B cell (primary cell): ENCODE measurements around the gene TENM3. TPM values are rescaled to one million over a fixed set of nuclear protein-coding genes. Genes with fewer than 3 reads are reported as not detected.

Experiments used
- ATAC-seq: fragments of 200-7000 bp; cut with Tn5 transposase; one replicate; pipeline ENCODE4 v1.10.0; 2021; ENCODE audit warnings: low read depth, mild to moderate bottlenecking, moderate number of reproducible peaks, moderate library complexity
- CTCF ChIA-PET: fragments of 350-600 bp; sonication (Branson Sonifier 250); formaldehyde crosslinking; loops from one replicate; lab custom pipeline; 2021; ENCODE audit warnings: antibody characterized with exemption, inconsistent platforms; lab: Charles Lee
- POLR2A ChIA-PET: fragments of 350-600 bp; sonication (Branson Sonifier 250); formaldehyde crosslinking; loops from one replicate; lab custom pipeline; 2021; ENCODE audit warnings: antibody characterized with exemption; lab: Charles Lee
- DNase-seq: peaks from one replicate; pipeline ENCODE4 v3.0.0; 2013
- H2AFZ ChIP-seq: 2 replicates; pipeline ENCODE4 v1.6.1; 2012; ENCODE audit warnings: mild to moderate bottlenecking, low read depth, low read length; ENCODE audit not compliant: insufficient read depth, poor library complexity, severe bottlenecking
- H3K27ac ChIP-seq, 2 donors: 1 replicate in 1 of 2; 2 replicates in 1 of 2; pipeline ENCODE4 v1.5.1; 2012 to 2013; ENCODE audit warnings: low read length in 2 of 2, mild to moderate bottlenecking in 2 of 2, moderate library complexity in 1 of 2
- H3K27me3 ChIP-seq, 4 experiments: fragments of 200-600 bp in 1 of 4; sonication (generic) in 1 of 4; replicated peaks in 1 of 4; 1 replicate in 2 of 4; 2 replicates in 2 of 4; pipeline versions ENCODE4 v1.6.1 to v1.7.0; 2013 to 2016; ENCODE audit warnings: low read length in 3 of 4, mild to moderate bottlenecking in 2 of 4, mixed read lengths in 1 of 4, moderate library complexity in 1 of 4; ENCODE audit not compliant: insufficient read depth in 4 of 4, control insufficient read depth in 3 of 4; ENCODE audit errors: control extremely low read depth in 1 of 4
- H3K36me3 ChIP-seq, 2 experiments: replicated peaks in 1 of 2; 1 replicate in 1 of 2; 2 replicates in 1 of 2; pipeline versions ENCODE4 v1.6.1 to v1.7.1; 2013; ENCODE audit warnings: low read length in 1 of 2; ENCODE audit not compliant: insufficient read depth in 2 of 2, control insufficient read depth in 1 of 2; ENCODE audit errors: control extremely low read depth in 1 of 2, extremely low read depth in 1 of 2
- H3K4me1 ChIP-seq, 2 donors: fragments of 200-600 bp in 1 of 2; sonication (generic) in 1 of 2; 1 replicate in 1 of 2; 2 replicates in 1 of 2; pipeline versions ENCODE4 v1.5.1 to v1.6.1; 2013 to 2017; ENCODE audit warnings: low read length in 2 of 2; ENCODE audit not compliant: control insufficient read depth in 2 of 2, insufficient read depth in 2 of 2
- H3K4me2 ChIP-seq: replicated peaks from 2 replicates; pipeline ENCODE3; 2012; ENCODE audit warnings: mild to moderate bottlenecking, low read depth, low read length; ENCODE audit not compliant: poor library complexity, severe bottlenecking
- H3K4me3 ChIP-seq, 5 experiments: fragments of 200-600 bp in 1 of 5; sonication (generic) in 1 of 5; 1 replicate in 3 of 5; 2 replicates in 2 of 5; pipeline versions ENCODE4 v1.5.1 to v1.7.0; 2011 to 2016; ENCODE audit warnings: low read length in 4 of 5, mild to moderate bottlenecking in 4 of 5, low read depth in 2 of 5, control low read depth in 1 of 5, moderate library complexity in 1 of 5; ENCODE audit not compliant: insufficient read depth in 1 of 5; ENCODE audit errors: control extremely low read depth in 1 of 5, extremely low read depth in 1 of 5
- H3K79me2 ChIP-seq: fragments of 200-600 bp; sonication (generic); one replicate; pipeline ENCODE4 v1.6.0; 2016; ENCODE audit warnings: low read length; ENCODE audit not compliant: control insufficient read depth, insufficient read depth
- H3K9ac ChIP-seq: fragments of 200-600 bp; sonication (generic); 2 replicates; pipeline ENCODE4 v1.6.1; 2017; ENCODE audit warnings: mild to moderate bottlenecking, low read length, moderate library complexity
- H3K9me3 ChIP-seq, 3 donors: one replicate each; pipeline versions ENCODE4 v1.6.1 to v1.7.1; 2013; ENCODE audit warnings: low read length in 2 of 3; ENCODE audit not compliant: control insufficient read depth in 2 of 3, insufficient read depth in 1 of 3; ENCODE audit errors: control extremely low read depth in 1 of 3
- H4K20me1 ChIP-seq: 2 replicates; pipeline ENCODE4 v1.6.0; 2012; ENCODE audit warnings: mild to moderate bottlenecking, low read length; ENCODE audit not compliant: insufficient read depth, control insufficient read depth, poor library complexity, severe bottlenecking
- H3K27ac Mint-ChIP-seq: one replicate; pipeline ENCODE4 v1.8.0; 2021; ENCODE audit warnings: mixed read lengths
- H3K27me3 Mint-ChIP-seq: one replicate; pipeline ENCODE4 v1.8.0; 2021; ENCODE audit warnings: mixed read lengths
- H3K4me1 Mint-ChIP-seq: one replicate; pipeline ENCODE4 v1.8.0; 2021; ENCODE audit warnings: mixed read lengths
- H3K4me3 Mint-ChIP-seq: one replicate; pipeline ENCODE4 v1.8.0; 2021; ENCODE audit warnings: mixed read lengths
- H3K9me3 Mint-ChIP-seq: one replicate; pipeline ENCODE4 v1.8.0; 2022; ENCODE audit warnings: mixed read lengths; ENCODE audit not compliant: insufficient read depth
- CTCF ChIP-seq: fragments of 200-600 bp; IDR thresholded peaks from one replicate; pipeline ENCODE4 v1.8.0; 2022; ENCODE audit warnings: antibody characterized with exemption, mild to moderate bottlenecking
- EZH2 ChIP-seq: IDR thresholded peaks from 2 replicates; pipeline ENCODE4 v1.6.1; 2012; ENCODE audit warnings: borderline replicate concordance, low read depth, mild to moderate bottlenecking, moderate library complexity, low read length; ENCODE audit not compliant: insufficient read depth, poor library complexity, severe bottlenecking
- WGBS: methylation state at CpG from one replicate; pipeline ENCODE4 v1.1.5; 2013; ENCODE audit warnings: missing lambda C conversion rate; ENCODE audit not compliant: insufficient coverage; 5-methylcytosine and 5-hydroxymethylcytosine counted together
- intact Hi-C: fragments of 100-400 bp; cut with micrococcal nuclease; formaldehyde crosslinking; loops from one replicate; pipeline ENCODE4 v1.10.0; 2022
- polyA plus RNA-seq: library from polyadenylated mRNA; depleted of rRNA; stranded (reverse); fragments of >200 nt; gene quantifications from 2 replicates; pipeline ENCODE4 v1.2.3, GENCODE V29; 2012
- total RNA-seq, 2 donors: library from RNA; stranded (reverse); fragments of 120-200 nt in 1 of 2; gene quantifications; 1 replicate in 1 of 2; 2 replicates in 1 of 2; pipeline versions ENCODE4 v1.2.3 to v1.2.4, GENCODE V29; 2013 to 2022

The TENM3 gene
- total and polyA plus RNA-seq, 2 donors (not counting 1 experiment from before 2014, with no cell fraction given) = not detected

GRCh38 chr4:182576601-182577289, 333.5 kb downstream of the TENM3 start:
- ChIA-PET CTCF (no interaction called here), POLR2A (no interaction called here)
- no peak overlapping the region for H3K27ac ChIP-seq
- H3K27me3 Mint-ChIP-seq = no peaks in the 10 kb centered on the region
- TF ChIP-seq EZH2 = no peak
- TF ChIP-seq CTCF = no peak
- 79% methylated on average over 9 of the region's 12 CpGs for WGBS
- H3K27me3 ChIP-seq = peaks cover 0 to under 1% (median 0%) of the 10 kb centered on the region in 4 experiments
- intact Hi-C loops = no loop called here
- H3K27ac Mint-ChIP-seq = no peak overlapping the region
- no peak overlapping the region for H3K4me2 ChIP-seq
- H3K79me2 ChIP-seq = no peaks in the 10 kb centered on the region
- ATAC-seq (no peak), DNase-seq (no peak)
- H3K9me3 Mint-ChIP-seq = no peaks in the 10 kb centered on the region
- no peak overlapping the region for H2AFZ ChIP-seq
- H3K9me3 ChIP-seq = no peaks in the 10 kb centered on the region
- H3K4me1 Mint-ChIP-seq = no peaks in the 10 kb centered on the region
- H3K36me3 ChIP-seq = no peaks in the 10 kb centered on the region
- no peaks in the 10 kb centered on the region for H4K20me1 ChIP-seq
- no peak overlapping the region for H3K4me3 Mint-ChIP-seq
- H3K4me1 ChIP-seq = no peaks in the 10 kb centered on the region
- no peak overlapping the region for H3K4me3 ChIP-seq
- no peak overlapping the region for H3K9ac ChIP-seq

DNA sequence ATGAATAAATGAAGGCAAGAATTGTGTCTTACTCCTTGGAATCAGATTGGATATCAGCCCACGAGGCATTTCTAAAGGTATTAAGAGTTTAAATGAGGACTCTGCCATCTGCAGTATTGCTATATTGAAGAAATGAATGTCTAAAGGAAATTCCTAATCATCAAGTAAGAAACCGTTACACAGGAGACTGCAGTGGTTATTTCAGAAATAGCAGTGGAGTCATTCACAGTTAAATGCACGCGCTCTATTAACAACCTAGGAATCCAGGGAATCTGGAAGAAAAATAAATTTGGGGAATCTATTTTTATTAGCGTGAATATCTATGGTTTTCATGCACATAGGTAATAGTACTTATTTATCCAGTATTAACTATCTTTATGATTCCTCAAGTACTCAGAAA, 334.2 kb downstream of the TENM3 start:
- H3K4me3 Mint-ChIP-seq = no peak overlapping the region
- Histone ChIP-seq H3K27ac (no peak overlapping the region), H3K36me3 (no peaks in the 10 kb centered on the region), H3K27me3 (peaks cover 0 to 3% (median 0%) of the 10 kb centered on the region in 4 experiments), H3K9ac (no peak overlapping the region), H3K79me2 (no peaks in the 10 kb centered on the region), H3K4me3 (no peak overlapping the region), H2AFZ (no peak overlapping the region), H3K9me3 (no peaks in the 10 kb centered on the region), H4K20me1 (no peaks in the 10 kb centered on the region), H3K4me2 (no peak overlapping the region), H3K4me1 (no peaks in the 10 kb centered on the region)
- 100% methylated on average over 2 of the region's 5 CpGs for WGBS
- no peak for DNase-seq
- intact Hi-C loops = no loop called here
- no peaks in the 10 kb centered on the region for H3K27me3 Mint-ChIP-seq
- no peak overlapping the region for H3K27ac Mint-ChIP-seq
- ChIA-PET CTCF (no interaction called here), POLR2A (no interaction called here)
- TF ChIP-seq CTCF (no peak), EZH2 (no peak)
- no peaks in the 10 kb centered on the region for H3K9me3 Mint-ChIP-seq
- no peak for ATAC-seq
- no peaks in the 10 kb centered on the region for H3K4me1 Mint-ChIP-seq
